ENCODE data around the gene DNAJC27.

DNAJC27 gene

DNA sequence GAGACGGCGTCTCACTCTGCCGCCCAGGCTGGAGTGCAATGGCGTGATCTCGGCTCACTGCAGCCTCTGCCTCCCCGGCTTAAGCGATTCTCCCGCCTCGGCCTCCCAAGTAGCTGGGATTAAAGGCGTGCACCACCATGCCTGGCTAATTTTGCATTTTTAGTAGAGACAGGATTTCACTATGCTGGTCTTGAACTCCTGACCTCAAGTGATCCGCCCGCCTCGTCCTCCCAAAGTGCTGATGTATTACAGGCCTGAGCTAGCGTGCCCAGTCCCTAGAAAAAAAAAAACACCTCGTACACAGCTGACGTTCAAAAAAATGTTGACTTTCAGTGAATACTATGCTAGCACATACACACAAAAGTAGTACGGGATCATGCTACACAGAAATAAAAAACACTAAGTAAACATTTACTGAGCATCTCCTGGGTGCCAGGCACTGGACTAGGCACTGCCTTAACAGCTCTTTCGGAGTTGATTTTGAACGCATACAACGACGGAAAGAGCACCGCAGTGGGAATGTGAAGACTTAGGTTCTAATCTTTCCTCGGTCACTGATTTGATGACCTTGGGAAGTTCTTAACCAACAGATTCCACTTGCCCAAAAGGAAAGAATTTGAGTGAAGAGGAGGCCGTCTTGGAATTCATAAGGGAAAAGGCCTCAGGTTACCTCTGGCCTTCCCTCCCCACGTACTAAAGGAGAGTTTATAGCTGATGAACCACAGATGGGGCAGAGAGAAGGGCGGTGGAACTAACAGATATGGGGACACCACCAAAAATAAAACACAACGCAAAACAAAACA lies 1.1 kb downstream of the DNAJC27 start:
- no peak for DNase-seq (ENCODE audit: low read depth)

DNA sequence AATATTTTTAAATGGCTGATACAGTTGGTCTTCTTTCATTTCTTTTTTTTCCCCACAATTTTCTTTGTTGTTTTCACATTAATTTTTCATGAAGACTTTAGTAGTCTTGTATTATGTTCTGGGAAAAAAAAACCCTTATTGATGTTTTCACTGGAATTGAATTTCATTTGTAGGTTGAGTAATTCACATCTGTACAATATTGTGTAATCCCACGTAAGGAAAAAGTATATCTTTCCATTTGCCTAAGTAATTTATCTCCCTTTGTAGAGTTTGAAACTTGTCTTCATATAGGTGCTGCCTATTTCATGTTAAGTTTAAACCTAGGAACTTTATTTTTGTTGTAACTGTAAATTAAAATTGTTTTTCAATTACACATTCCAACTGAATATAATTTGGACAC lies 2.0 kb downstream of the DNAJC27 start:
- no peak for DNase-seq (ENCODE audit: low read depth)

DNA sequence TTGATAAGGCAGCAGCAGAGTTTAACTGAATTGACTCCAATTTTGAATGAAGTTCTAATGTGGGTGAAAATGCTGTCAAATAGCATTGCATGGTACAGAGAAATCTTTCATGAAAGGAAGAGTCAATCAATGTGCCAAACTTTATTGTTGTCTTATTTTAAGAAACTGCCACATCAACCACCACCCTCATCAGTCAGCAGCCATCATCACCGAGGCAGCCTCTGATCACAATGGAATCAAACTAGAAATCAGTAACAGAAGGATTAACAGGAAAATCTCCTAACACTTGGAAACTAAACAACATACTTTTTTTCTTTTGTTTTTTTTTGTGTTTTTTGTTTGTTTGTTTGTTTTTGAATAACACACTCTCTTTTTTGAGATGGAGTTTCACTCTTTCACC lies 9.9 kb downstream of the DNAJC27 start:
- no peak for DNase-seq (ENCODE audit: low read depth)

DNA sequence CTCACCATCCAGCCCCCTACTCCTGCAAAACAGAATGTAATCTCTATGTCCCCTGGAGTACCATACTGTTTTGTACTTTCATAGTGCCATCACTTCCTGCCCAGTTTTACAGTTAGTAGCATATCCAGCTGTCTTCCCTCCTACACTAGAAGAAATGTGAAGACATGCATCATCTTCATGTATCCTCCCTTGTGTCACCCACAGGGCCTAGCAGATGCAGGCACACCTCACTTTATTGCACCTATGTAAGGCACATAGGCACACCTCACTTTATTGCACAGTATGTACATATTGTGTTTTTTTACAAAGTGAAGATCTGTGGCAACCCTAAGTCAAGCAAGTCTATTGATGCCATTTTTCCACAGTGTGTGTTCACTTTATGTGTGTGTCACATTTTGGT lies 12.0 kb downstream of the DNAJC27 start:
- DNase-seq (ENCODE audit: low read depth): no peak

DNA sequence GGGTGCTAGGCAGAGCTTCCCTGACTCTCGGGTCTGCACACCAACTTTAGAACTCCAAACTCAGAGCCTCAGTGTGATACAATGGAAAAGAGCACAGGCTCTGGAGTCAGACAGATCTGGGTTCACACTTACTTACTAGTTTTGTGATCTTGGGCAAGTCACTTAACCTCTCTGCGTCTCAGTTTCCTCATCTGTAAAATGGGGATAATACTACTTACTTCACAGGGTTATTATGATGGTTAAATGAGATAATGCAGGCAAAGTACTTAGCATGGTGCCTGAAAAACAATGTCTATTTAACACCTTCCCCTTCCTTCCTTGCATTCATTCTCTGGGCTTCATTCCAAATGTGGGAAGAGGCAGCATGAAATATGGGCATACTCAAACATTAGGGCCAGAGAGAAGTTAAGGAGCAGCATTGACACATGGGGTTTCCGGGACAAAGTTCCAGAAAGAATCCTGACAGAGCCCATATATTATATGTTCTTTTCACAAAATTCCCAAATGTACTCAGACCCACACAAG lies 13.3 kb downstream of the DNAJC27 start:
- DNase-seq (ENCODE audit: low read depth): no peak

DNA sequence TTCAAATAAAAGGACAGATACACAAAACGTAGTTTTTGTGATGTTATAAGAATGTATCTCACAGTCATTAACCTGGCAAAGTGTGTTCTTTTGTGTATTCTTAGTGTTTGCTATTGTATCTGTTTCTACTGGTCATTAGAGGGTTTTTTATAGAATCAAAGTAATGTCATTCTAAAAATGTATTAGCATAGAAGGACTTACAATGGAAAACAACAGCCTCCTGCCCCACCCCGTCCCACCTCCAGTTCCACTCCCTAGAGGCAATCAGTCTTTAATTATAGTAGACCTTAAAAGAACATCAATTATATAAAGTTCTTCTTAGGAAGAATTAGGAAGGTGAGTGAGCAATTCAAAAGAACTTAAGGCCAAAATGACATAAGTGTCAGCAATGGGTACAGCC lies 13.8 kb downstream of the DNAJC27 start:
- no peak for DNase-seq (ENCODE audit: low read depth)

DNA sequence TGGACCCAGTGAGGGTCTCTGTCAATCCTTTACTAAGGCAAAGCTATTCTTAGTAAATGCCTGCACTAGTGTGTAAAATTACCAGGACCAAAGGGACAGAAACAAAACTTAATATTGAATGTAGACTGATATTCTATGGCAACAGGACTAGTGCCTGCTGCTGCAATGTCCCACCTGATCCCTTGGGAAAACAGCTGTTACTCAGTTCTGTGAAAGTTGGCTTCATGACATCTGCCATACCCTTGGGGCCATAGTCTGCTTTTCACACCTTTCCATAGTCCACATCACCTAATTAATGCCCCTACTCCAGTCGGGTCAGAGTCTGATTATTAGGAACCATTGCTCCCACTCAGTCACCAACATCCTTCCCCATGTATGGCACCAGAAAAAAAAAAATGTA lies 14.5 kb downstream of the DNAJC27 start:
- no peak for DNase-seq (ENCODE audit: low read depth)

DNA sequence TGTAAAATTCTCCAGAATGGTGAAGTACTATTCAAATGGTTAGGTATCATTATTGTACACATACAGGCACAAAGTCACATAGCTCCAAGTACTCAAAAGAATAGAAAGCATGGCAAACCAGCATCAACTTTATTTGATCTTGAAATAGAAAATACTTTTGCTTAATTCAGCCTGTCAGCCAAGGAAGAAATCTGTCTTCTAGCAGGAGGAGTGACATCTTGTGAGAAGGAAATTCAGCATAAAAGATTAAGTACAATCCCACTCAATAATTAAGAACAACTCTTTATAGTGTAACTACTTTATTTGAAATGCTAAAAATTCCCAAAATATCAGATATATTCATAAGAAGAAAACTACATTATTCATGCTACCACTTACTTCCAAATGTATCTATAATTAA lies 15.8 kb downstream of the DNAJC27 start:
- DNase-seq (ENCODE audit: low read depth): no peak

DNA sequence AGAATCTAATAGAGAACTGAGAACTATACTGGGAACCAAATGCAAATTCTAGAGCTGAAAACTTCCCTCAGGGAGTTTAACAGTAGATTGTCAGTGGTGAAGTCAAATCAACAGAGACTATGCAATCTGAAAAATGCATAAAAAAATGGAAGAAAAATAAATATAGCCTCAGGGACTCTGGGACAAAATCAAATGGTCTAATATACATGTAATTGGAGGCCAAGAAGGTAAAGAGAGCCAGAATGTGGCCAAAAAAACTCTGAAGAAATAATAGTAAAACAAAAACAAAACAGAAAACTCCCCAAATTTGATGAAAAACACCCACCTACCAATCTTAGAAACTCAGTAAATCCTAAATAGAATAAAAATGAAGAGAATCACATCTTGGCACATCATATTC lies 16.5 kb downstream of the DNAJC27 start:
- DNase-seq (ENCODE audit: low read depth): no peak

DNA sequence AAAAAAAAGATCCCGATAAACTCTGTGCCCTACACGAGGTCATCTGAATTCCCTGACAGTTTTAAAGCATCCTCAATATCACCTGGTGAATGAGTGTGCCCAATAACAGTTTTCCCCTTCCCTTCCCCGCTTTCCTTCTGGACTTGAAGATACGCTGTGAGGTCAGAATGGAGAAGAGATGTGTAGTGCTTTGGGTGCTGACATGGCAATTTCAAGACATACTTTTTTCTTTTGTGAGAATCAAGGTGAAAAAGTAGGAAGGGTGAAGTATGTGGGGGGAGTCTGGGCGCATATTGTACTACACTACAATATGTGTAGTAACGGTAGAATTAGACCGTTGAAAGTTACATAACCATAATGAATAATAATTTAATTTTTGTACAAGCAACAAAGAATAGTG lies 21.7 kb downstream of the DNAJC27 start:
- DNase-seq (ENCODE audit: low read depth): no peak

DNA sequence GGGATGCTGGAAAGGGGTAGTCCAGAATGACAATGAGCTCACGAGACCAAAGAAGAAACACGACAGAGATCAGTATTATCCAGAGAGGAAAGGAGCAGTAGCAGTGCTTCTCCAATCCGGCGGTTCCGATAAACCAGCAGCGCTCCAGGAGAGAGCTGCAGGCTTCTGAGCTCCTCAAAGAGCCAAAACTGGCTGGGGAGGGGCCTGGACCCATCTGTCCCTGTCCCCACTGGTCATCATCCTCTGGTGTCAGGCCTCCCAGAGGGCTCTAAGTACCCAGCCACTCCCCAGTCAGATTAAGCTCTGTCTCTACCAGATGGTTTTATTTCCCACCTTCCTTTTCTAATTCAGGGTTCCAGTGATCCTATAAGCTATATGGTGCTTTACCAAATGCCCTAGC lies 23.2 kb downstream of the DNAJC27 start:
- no peak for DNase-seq (ENCODE audit: low read depth)

DNA sequence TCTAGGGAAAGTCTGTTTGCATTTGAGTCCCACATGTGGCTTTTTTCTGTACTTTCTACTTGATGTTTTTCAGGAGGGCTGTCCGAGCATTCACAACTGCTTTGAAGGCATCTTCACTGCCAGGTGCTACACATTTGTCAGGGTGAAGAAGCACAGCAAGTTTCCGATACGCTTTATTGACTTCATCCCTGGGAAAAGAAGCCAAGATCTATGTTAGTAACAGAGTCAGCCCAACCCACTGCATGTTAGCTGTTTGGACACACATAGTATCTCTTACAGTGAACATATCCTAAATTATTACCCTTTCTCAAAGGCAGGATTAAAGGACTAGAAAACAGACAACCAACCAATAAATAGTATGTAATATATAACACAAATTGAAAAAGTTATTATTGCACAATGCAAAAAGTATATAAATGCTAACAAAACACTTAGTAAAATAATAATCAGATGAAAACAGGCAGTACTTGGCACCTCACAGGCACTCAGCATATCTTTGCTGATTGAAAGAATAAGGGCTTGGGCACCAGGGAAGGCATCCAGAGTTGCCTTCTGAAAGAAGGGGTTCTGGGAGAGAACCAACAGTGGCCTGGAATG lies 24.1 kb downstream of the DNAJC27 start:
- DNase-seq (ENCODE audit: low read depth): no peak

DNA sequence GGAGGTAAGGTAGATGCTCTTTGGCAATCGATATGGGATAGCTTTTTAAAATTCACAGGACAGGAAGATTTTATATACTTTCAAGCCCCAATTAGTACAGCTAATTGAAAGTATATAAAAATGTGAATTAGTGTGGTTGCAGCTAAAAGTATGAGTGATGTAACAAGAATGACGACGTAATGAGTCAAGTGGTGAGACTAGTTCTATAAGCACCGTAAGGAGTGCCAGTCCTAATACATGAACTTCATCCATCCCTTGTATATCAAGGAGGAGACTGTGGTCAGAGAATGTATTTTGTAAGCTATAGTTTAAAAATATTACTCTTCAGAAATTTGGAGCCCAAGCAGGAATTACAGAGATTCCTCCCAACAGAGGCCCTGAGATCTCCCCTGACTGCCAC lies 25.8 kb downstream of the DNAJC27 start:
- no peak for DNase-seq (ENCODE audit: low read depth)

DNA sequence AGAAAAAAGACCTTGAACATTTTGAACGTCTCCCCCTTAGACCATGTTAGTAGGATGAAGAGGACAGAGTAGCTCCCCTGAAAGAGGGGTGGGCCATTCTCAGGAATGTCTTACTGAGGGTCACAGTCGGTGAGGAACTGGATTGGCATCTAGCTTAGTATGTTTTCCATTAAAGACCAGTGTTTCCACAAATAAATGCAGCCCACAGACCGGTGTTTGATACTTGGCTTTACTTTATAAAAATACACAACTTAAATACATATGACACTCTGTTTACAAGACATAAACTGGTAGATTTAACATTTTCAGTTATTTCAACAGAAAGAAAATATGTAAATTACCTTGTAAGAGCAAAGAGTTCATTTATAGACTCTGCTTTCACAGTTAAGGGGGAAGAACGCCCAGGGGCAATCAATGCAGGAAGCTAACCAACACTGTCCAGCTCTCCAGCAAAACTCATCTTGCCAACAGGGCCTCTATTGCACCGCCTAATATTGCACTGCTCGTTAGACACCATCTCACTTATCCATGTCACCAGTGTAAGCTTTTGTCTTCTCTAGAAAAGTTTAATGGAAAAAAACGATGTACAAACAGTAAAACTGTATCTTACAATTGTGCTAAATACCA lies 28.2 kb downstream of the DNAJC27 start:
- DNase-seq (ENCODE audit: low read depth): no peak

DNA sequence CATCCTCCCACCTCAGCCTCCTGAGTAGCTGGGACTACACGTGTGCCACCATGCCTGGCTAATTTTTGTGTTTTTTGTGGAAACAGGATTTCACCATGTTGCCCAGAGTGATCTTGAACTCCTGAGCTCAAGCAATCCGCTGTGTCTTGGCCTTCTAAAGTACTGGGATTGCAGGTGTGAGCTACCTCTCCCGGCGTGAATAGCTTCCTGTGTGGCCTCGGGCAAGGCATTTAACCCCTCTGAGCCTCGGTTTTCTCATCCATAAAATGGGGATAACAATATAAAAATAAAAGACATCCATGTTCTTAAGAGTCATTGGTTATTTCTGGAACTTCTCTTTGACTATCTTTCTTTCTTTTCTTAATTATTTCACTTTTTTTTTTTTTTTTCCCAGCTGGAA lies 32.4 kb downstream of the DNAJC27 start:
- DNase-seq (ENCODE audit: low read depth): no peak

DNA sequence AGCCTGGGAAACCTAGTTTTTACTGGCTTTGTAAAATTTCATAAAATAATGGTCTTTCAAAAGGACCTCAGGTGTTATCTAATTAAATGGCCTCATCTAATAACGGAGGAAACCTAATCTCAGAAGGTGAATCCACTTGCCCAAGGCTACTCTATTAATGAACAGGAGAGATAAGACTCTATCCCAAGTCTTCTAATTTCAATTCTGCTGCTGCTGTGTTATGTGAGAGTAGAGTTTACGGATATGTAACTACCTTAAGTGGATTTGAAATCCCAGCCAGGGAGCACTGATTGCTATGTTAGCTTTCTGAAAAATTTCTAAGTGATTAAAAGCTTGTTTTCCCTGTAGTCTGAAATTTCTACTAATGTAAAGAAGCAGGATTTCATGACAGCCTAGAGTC lies 34.5 kb downstream of the DNAJC27 start:
- DNase-seq (ENCODE audit: low read depth): no peak

DNA sequence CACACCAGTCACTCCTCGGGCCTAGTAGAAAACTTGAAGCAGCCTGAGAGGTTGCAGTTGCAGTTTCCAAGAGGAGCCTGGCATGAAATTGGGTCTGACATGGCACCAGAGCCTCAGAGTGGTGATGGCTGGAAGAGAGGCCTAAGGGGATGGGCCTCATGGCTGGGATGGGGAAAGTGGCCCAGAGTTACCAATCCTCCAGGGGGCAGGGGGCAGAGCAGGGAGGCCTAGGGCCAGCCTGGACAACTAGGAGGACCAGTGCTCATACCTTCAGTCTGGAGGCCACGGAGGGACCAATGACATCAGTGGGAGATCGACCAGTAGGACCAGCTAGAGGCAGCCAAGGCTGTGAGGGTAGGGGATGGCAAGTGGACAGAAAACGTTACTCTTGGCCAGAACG lies 36.6 kb downstream of the DNAJC27 start:
- DNase-seq (ENCODE audit: low read depth): no peak

DNA sequence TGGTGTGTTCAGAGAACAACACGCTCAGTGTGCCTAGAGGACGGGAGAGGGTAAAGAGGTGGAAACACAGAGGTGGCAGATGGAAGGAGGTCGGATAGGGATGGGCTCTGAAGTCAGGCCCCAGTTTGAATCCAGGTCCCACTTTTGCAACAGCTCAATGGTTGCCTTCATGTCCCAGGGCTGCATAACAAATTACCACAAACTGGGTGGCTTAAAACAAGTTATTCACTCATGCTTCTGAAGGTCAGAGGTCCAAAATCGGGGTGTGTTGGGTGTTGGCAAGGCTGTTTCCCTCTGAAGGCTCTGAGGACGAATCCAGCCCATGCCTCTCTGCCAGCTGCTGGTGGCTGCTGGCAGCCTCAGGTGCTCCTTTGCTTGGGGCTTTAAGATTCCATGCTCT lies 39.0 kb downstream of the DNAJC27 start:
- no peak for DNase-seq (ENCODE audit: low read depth)

DNA sequence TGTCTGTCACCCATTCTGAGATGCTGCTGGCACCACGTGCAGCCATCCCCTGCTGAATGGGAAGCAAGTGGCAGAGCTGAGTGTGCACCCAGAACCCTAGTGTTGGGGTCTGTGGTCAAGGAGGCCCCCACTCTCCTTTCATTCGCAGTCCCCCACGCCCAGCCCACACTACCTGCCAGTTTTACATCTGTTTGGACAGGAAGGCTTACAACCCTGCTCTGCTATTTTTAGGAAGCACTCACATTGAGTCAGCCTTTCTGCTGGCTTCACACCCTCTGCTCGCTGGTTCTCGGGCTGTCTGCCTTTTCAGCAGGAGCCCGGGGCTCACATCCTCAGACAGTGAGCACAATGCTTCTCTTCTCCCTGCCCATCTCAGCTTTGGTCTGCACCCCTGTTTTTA lies 41.0 kb downstream of the DNAJC27 start:
- DNase-seq (ENCODE audit: low read depth): no peak

DNA sequence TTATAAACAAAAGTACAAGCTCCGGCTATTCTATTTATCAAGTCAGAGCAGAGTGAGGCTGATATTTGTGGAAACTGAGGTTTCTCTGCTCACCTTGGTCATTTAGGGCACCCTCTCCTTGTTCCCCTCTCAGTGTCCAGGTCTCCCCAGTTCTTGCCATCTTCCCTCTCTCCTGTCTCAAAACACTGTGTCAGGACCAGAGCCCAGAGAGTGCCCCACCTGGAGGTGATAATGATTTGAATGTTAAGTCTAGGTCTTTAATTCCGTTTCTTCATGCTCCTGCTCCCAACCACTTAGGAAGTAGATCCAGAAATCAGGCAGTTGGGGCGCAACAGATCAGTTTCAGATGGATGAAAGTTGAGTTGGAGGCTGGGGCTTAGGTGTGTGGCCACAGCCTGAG lies 42.5 kb downstream of the DNAJC27 start:
- DNase-seq (ENCODE audit: low read depth): no peak

DNA sequence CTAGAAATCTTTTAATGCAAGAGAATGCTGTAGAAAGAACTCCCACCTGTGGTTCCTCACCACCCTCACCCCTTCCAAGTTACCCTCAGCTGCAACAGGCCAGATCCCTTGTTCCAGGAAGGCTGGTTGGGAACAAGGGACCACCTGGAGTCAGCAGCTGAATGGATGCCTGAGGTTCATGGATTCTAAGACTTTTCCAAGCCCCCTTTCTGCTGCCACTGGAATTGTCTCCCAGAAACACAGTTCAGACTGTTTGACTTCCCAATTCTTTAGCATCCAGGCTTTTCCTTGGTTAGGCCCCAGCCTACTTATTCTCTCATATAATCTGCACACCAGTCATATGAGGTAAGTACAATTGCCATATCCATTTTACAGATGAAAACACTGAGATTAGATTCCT lies 43.7 kb downstream of the DNAJC27 start:
- DNase-seq (ENCODE audit: low read depth): no peak

DNA sequence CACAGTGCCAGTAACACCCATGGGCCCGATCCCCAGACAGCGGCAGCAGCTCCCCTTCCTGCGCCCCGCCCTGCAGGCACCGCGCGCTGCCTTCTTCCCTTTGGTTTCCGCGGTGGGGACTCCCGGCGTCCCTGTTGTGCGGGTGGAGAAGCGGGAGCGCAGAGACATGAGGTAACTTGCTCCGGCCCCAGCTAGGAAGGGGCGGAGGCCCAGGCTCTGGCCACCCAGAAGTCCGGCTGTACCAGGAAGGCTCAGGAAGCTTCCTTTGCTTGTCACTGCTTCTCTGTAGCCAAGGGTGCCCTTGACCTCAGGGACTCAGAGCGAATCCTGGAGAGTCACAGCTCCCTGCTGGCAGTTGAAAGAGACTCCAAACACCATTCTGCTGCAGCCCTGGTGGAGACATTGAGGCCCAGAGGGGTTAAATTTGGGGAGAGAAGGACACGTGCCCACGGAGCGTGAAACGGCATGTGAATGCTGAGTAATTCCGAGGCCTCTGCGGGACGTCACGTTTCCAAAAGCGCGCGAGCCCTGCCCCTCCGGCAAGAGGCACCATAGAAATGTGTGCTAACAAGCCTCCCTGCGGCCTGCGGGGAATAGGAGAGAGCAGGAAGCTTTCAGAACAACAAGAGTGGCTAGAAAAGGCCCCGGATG lies 45.0 kb downstream of the DNAJC27 start:
- no peak for DNase-seq (ENCODE audit: low read depth)

DNA sequence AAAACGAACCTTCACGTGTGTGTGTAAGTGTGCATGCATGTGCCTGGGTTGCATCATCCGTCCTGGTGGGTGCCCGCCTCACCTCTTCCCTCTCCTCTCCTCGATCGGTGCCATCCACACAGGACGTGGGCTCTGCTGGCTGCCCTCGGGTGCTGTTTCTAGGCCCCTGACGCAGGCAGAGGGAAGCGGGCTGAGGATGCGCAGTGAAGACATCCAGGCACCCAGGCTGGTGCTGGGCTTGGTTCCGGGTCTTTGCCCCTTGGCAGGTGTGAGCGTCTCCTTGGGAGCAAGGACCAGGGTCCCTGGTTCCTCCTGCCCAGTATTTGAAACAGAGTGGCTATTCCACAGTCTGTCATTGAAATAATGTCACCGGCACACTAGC lies 45.5 kb downstream of the DNAJC27 start:
- DNase-seq (ENCODE audit: low read depth): no peak
